GM18867 (cell line): ENCODE data around the gene NFKBIB.
"Not testable (repeated sequence)": the region's sequence is repeated elsewhere in the genome, so short reads cannot be mapped to it uniquely, and the experiment has no call there.

Experiments used
- ATAC-seq: cut with Tn5 transposase; IDR thresholded peaks from one replicate; pipeline ENCODE4 v1.9.1; 2021; ENCODE audit warnings: mild to moderate bottlenecking, moderate library complexity; ENCODE audit not compliant: unreplicated experiment

NFKBIB gene

DNA sequence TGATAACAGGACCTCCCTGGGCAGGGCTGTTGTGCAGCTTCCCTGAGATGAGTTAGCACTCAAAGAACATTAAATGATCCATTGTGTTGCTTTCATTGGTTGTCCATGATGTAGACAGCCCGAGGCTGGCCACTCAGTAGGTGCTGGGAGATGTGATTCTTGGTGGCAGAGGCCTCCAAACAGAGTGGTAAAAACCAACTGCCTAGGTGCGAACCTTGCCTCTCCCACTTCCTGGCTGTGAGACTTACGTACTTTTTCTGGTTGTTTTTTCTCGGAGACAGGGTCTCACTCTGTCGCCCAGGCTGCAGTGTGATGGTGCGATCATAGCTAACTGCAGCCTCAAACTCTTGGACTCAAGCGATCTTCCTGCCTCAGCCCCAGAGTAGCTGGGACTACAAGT is 24.6 kb downstream of the NFKBIB start:
- no peak for ATAC-seq

DNA sequence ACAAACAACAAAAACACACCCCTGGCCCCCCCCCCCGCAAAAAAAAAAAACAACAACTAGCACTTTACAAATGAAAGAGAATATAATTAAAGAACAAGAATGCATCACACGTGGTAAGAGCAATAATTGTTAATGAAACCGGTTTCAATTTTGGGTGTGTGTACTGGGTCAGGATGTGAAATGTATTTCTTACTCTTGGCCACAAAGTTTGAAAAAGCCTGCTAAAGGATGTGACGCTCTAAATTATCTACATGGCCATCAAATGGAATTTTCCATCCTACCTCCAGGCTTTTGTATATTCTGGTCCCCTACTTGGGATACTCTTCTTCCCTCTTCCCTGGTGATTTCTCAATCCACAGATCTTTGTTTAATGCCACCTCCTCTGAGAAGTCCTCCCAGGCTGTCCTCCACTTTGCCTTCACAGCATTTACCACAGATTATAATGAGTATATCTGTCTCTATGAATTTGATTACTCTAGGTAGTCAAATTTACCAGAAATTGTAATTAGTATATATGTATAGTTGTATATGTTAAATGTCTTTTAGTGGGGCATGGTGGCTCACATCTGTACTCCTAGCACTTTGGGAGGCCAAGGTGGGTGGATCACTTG is 28.7 kb downstream of the NFKBIB start:
- no peak for ATAC-seq

DNA sequence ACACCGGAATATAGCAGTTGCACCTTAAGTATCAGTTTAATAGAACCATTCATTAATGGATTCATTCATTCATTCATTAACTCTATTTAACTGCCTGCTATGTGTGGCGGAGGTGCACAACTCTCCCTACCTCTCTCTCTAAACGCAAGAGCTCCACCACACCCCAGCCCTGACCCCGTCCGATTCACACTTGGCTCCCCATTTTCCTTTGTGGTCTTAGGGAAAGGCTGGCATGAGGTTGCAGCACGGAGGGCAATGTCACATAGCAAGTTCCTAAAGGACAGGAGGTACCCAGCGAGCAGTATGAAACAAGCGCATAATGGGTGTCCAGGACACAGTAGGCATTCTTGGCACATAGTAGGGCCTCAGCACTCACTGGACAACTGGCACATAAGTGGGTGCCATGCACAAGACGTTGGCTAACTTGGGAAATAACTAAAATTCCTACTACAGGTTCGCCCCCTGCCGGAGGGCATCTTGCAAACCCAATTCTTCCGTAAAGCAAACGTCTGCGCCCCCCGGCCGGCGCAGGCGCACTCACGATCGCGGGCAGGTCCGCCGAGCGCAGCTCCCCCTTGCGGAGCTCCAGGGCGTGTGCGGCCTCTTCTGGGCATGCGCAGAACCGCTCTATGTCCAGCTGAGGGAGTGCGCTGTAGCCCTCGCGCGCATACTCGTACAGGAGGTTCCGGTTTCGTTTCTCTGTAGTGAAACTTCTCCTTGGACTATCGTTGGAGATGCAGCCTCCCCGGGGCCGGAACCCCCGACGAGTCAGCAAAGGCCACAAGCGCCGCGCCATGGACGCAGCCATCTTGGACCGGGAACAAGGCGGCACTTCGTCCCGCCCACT is 30.4 kb downstream of the NFKBIB start, which contains the start of gene SARS2:
Gene SARS2 (minus strand): TSS at position 835 of the 847 bp plus-strand sequence. CDS start 27 bp downstream, at position 808.
- peak; percentile 68 for ATAC-seq

DNA sequence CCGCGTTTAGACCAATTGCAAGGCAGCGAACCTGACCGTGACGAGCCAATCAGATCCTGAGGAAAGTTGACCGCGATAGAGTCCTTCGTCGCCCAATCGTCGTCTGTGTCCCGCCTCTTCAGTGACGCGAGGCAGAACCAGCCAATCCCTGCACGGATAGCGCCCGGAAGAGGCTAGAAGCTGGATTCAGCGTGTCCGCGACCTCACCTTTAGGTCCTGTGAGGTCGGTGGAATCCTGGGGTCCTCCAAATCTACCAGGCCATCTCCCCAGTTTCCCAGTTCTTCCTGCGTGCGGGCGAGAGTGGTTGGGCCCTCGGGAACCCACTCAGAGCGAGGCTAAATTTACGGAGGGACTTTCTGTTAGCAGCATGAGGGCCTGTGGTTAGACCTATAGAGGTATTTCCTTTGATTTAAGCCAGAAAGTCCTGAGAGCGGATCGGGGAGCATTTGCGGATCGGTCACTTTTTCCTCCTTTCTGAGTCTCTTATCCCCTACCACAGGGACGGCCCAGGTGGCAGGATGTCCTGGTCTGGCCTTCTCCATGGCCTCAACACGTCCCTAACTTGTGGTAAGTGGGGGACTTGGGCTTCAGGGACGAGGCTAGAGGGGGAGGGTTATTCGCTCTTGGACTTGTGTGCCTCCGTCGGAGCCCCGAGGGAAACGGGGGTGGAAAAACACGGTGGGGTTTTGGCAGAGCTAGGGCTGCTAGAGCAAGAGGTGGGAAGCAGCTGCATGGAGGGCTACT is 31.2 kb downstream of the NFKBIB start, which contains the start of gene MRPS12:
Gene MRPS12 (plus strand): TSS at position 169 of the 745 bp plus-strand sequence. CDS start 351 bp downstream, at position 520.
- peak; percentile 92 for ATAC-seq

DNA sequence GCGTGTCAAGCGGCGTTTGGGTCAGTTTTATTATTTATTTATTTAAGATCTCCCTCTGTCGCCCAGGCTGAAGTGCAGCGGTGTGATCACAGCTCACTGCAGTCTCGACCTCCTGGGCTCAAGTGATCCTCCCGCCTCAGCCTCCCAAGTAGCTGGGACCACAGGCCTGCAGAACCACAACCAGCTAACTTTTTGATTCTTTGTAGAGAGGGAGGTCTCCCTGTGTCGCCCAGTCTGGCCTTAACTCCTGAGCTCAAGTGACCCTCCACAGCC is 31.7 kb downstream of the NFKBIB start:
- ATAC-seq, result no peak

DNA sequence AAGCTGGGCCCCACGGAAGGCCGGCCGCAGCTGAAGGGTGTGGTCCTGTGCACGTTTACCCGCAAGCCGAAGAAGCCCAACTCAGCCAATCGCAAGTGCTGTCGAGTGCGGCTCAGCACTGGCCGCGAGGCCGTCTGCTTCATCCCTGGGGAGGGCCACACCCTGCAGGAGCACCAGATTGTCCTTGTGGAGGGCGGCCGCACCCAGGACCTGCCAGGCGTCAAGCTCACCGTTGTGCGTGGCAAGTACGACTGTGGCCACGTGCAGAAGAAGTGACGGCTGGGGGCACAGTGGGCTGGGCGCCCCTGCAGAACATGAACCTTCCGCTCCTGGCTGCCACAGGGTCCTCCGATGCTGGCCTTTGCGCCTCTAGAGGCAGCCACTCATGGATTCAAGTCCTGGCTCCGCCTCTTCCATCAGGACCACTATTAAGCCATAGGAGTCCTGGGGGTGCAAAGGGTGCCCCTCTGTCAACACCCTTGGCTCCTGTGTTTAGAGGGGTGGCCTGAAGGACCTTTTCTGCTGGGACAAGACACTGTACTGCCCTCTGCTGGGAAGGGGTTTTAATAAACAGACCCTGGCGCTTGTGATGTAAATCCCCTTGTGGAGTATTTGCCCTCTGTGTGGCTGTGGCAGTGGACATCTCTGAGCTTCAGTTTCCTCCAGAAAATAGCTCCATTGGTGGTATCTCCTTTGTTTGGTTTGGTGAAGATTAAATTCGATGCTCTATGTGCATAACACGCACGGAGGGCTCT is 32.8 kb downstream of the NFKBIB start:
- no peak for ATAC-seq

DNA sequence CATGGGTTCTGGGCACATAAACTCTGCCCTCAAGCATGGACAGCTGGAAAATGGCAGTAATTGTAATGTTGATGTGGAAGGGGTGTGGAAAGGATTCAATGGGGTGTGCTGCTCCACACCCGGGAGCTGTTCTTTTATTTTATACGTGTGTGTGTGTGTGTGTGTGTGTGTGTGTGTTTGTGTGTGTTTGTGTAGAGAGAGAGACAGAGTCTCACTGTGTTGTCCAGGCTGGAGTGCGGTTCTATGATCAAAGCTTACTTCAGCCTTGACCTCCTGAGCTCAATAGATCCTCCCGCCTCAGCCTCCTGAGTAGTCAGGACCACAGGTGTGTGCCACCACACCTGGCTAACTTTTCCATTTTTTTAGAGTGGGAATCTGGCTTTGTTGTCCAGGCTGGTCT is 33.8 kb downstream of the NFKBIB start:
- ATAC-seq, result no peak

DNA sequence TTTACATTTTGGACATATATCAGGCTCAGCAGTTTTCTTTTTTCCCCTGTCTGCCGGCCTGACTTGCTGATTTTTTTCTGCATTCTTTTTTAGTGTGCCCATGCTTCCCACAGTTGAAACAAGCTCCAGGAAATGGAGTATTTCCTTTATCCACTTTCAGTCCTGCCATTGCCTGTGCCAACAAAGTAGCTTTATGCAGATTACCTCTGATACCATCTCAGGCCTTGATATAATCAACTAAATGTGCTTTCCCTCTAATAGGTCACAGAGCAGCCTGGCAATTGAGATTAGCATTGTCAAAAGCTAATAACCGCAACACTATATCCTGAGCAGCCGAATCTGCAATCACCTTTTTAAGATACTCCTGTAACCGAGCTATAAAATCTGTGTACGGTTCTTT is 40.2 kb downstream of the NFKBIB start:
- no peak for ATAC-seq

DNA sequence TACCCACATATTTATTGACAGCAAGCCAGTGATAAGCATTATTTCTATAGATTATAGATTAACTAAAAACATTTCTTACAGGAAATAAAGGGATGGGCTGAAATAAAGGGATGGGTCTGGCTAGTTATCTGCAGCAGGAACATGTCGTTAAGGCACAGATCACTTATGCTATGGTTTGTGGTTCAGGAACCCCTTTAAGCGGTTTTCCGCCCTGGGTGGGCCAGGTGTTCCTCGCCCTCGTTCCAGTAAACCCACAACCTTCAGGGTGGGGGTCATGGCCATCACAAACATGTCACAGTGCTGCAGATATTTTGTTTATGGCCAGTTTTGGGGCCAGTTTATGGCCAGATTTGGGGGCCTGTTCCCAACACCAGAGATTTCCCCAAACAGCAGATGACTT is 41.7 kb downstream of the NFKBIB start:
- not testable (repeated sequence) for ATAC-seq

DNA sequence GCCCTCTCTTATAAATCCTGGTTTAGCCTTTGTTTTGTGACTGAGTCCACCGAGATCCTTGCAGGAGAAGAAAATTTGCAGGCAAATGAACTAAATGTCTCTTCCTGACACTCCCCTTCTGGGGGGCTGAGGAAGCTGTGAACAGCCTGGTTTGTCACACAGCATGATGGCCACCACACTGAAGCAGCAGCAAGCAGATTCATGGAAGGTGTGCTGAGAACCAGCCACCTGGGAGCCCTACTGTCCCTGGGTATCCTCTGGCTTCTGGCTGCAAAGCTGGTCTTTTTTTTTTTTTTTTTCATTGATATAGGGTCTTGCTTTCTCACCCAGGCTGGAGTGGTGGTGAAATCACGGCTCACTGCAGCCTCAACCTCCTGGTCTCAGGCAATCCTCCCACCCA is 42.2 kb downstream of the NFKBIB start:
- no peak for ATAC-seq

DNA sequence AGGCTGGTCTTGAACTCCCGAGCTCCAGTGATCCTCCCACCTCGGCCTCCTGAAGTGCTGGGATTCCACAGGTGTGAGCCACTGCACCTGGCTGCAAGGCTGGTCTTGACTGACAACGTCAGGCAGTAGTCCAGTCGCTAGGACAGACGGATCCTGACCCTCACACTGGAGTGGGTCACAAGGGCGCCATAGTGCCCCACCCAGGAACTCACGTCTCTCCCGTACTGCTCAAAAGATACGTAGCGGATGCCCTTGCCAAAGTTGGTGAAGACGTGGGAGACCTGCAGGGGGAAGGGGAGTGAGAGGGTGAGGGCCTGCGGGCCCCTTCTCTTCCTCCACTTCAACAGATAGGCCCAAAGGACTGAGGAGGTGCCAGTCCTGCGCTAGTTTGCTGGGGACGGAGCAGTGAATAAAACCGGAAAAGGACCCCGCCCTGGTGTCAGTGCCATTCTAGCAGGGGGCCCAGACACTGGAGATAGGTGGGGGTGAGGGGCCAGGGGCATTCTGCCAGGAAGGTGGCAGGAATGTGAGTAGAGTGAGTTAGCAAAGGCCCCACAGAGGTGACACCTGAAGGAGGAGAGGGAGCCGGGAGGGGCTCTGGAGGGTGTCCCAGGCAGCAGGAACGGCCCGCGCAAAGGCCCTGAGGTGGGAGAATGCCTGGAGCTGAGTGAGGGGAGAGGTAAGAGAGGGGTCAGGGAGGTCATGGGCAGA is 42.9 kb downstream of the NFKBIB start:
- ATAC-seq, result no peak

DNA sequence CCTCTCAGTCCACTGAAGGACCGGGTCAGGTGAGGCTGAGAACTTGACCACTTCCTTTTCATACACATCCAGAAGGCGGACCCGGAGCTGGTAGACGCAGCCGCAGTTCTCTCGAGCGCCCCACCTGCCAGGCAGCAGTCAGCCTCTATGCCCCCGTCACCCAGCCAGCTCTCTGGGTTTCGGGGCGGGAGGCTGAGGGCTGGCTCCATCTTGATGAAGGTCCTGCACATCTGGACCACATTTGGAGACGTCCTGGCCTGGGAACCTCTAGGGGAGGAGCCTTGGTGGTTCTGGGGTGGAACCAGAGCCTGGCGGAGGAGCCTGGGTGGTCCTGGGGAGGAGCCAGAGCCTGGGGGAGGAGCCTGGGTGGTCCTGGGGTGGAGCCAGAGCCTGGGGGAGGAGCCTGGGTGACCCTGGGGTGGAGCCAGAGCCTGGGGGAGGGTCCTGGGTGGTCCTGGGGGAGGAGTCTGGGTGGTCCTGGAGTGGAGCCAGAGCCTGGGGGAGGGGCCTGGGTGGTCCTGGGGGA is 45.3 kb downstream of the NFKBIB start:
- ATAC-seq, result no peak

DNA sequence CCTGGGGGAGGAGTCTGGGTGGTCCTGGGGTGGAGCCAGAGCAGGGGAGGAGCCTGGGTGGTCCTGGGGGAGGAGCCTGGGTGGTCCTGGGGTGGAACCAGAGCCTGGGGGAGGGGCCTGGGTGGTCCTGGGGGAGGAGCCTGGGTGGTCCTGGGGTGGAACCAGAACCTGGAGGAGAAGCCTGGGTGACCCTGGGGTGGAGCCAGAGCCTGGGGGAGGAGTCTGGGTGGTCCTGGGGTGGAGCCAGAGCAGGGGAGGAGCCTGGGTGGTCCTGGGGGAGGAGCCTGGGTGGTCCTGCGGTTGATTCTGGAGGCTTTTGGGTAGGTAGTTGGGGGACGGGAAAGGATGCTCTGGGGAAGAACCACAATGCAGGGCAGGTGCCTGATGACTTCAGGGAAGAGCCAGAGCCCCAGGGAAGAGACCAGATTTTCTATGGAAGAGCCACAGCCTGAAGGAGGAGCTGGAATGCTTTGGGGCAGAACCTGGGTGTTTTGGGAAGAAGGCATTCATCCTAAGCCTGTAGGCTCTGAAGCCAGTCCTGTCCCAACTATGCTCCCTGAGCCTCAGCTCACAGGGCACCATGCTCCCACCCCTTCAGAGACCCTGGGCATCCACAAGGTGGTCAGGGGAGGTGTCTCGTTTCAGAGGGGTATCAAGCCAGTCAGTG is 45.9 kb downstream of the NFKBIB start:
- ATAC-seq, result no peak

DNA sequence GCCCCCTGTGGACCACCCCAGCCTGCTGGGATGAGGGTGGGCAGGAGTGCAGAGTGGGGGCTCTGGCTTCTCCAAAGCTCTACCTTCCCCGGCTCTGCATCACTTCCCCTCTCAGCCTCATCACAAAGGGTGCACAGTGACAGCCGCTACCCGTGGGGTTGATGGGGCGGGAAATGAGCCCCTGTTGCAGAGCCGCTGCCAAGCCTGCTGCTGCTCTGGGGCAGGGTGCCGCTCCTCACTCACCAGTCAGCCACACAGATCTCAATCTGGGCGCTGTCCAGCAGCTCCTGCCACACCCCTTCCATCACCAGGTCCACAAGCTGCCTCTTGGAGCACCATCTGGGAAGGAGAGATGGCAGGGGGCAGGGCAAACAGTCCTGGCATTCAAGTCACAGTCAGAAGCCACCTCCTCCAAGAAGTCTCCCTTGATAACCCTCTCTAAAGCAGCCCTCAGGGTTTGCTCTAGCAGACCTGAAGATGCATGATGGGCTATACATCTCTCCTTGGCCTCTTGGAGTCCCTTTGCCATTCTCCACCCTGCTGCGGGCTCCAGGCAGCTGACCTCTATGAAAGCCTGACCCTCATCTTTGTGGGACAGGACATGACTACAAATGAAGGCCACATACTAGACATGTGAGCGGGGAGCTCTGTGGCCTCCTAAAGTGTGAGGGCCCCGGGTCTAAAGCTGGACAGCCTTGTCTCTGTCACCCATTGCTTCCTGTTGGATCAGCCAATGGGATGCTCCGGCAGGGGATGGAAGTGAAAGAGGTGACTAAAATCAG is 46.7 kb downstream of the NFKBIB start:
- ATAC-seq, result no peak

DNA sequence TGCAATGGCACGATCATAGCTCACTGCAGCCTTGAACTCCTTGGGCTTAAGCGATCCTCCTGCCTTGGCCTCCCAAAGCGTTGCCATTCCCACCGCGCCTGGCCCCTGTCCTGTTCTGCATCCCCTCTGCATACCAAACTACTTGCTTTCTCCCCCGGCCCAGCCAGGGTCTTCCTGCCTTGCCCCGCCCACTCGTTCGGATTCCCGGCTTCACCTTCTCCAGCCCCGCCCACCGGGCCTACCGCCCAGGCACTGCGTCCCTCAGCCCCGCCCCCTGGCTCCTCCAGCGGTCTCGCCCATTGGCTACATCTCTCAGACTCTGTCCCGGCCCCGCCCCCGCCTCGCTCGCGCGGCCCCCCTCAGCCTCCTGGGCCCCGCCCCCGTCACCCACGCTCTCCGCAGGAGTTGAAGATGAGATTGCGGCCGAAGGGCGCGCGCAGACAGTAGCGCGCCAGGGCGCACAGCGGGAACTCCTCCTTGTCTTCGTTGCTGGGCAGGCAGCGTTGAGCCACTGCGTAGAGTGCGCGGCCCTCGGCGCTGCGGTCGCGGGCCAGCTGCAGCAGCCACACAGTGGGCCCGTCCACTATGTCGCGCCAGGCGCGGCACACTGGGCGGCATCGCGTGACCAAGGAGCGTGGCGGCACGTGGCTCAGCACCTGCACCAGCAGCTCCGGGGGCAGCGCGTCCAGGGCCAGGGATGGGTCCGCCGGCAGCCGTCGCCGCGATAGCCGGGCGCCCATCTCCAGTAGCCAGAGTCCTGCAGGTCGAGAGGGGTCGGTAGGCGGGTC is 50.0 kb downstream of the NFKBIB start:
- peak; percentile 49 for ATAC-seq

DNA sequence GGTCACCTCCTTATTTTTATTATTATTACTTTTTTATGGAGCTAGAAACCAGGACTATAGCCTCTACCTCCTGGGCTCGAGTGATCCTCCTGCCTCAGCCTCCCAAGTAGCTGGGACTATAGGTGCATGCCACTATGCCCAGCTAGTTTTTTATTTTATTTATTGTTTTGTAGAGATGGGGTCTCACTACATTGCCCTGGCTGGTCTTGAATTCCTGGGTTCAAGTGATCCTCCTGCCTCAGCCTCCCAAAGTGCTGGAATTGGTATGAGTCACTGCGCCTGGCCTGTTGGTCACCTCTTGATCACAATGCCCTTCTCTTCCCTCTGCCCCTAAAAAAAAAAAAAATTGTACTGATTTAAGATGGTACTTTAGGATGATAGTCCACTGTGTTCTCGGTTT is 51.4 kb downstream of the NFKBIB start:
- ATAC-seq, result no peak

DNA sequence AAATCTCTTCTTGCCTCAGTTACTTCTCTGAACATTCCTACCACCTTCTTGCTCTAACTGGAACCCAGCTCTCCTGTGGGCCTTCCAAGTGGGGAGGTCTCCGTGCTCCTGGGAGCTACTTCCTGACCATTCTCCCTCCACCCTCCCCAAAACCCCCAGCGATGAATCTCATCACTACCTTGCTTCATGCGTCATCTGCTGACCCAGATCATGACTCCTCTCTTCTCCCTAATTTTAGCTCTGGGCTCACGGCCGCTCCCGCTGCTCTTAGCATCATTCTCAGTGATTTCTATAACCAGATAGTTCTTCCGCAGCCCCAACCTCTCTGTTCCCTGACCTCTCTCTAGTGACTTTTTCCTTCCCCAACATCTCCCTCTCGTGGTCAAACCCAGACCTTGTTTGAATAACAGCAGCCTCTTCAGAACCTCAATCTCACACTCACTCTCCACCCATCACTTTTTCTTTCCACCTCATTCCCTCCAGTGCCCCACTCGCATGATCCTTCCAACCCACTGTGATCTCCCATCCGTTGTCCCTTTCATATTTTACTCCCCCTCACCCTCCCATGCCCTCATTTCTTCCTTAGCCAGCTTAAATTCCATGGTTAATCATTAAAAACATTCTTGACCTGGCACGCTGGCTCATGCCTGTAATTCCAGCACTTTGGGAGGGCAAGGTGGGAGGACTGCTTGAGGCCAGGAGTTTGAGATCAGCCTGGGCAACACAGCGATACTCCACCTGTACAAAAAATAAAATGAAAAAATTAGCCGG is 52.8 kb downstream of the NFKBIB start:
- ATAC-seq, result no peak
